Rectal smooth muscle tissue (tissue), 1 donor: ENCODE data around the gene ARPC1B.
"Not testable (repeated sequence)": the region's sequence is repeated elsewhere in the genome, so short reads cannot be mapped to it uniquely, and the experiment has no call there.

ENCODE experiments used
- H3K27ac ChIP-seq: one replicate; pipeline ENCODE4 v1.7.0; 2013; ENCODE audit warnings: low read depth, low read length, inconsistent platforms
- H3K27me3 ChIP-seq: one replicate; pipeline ENCODE4 v1.7.0; 2013; ENCODE audit warnings: low read length; ENCODE audit not compliant: control insufficient read depth, insufficient read depth
- H3K36me3 ChIP-seq: one replicate; pipeline ENCODE4 v1.7.0; 2013; ENCODE audit warnings: low read length; ENCODE audit not compliant: control insufficient read depth, insufficient read depth
- H3K4me1 ChIP-seq: one replicate; pipeline ENCODE4 v1.7.0; 2013; ENCODE audit warnings: low read length; ENCODE audit not compliant: control insufficient read depth, insufficient read depth
- H3K4me3 ChIP-seq: one replicate; pipeline ENCODE4 v1.7.0; 2013; ENCODE audit warnings: low read length
- H3K9ac ChIP-seq: one replicate; pipeline ENCODE4 v1.7.0; 2013; ENCODE audit warnings: low read length

The ARPC1B gene

DNA sequence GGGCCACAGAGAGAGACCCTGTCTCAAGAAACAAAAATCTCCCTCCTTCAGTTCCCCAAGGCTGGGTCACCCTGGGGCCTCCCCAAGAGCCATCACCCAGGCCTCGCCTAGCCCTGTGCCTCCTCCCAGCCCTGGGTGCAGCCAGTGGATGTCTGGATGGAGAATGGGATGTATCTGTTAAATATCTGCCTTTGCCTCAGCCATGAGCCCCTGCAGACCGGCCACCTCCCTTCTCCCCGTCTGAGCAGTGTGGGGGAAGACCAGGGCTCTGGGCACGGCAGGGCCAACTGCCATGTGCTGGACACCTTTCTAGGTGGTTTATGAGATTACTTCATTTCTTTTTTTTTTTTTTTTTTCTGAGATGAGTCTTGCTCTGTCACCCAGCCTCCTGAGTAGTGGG, 10.0 kb downstream of the ARPC1B start:
- H3K27me3 ChIP-seq = no peaks in the 10 kb centered on the region
- peaks cover 12% of the 10 kb centered on the region for H3K36me3 ChIP-seq
- no peak overlapping the region for H3K9ac ChIP-seq
- no peak overlapping the region for H3K27ac ChIP-seq
- H3K4me3 ChIP-seq = no peak overlapping the region
- H3K4me1 ChIP-seq = peaks cover 3% of the 10 kb centered on the region

DNA sequence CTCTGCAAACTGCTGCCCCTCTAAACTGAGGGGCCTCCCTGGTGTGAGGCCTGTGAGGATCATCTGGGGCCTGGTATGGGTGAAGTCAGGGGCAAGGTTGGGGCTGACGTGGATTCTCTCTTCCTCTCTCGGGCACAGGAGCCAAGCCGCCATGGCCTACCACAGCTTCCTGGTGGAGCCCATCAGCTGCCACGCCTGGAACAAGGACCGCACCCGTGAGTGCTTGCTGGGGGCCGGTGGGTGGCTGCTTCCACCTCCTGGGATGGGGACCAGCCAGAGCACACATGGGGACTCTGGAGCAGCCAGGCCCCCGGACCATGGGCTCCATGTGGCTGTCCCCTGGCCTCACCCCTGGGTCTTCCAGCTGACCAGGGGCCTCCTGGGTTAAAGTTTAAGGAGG, 11.0 kb downstream of the ARPC1B start:
- H3K27ac ChIP-seq = no peak overlapping the region
- H3K27me3 ChIP-seq = no peaks in the 10 kb centered on the region
- no peak overlapping the region for H3K4me3 ChIP-seq
- peaks cover 15% of the 10 kb centered on the region for H3K36me3 ChIP-seq
- H3K4me1 ChIP-seq = no peaks in the 10 kb centered on the region
- no peak overlapping the region for H3K9ac ChIP-seq

DNA sequence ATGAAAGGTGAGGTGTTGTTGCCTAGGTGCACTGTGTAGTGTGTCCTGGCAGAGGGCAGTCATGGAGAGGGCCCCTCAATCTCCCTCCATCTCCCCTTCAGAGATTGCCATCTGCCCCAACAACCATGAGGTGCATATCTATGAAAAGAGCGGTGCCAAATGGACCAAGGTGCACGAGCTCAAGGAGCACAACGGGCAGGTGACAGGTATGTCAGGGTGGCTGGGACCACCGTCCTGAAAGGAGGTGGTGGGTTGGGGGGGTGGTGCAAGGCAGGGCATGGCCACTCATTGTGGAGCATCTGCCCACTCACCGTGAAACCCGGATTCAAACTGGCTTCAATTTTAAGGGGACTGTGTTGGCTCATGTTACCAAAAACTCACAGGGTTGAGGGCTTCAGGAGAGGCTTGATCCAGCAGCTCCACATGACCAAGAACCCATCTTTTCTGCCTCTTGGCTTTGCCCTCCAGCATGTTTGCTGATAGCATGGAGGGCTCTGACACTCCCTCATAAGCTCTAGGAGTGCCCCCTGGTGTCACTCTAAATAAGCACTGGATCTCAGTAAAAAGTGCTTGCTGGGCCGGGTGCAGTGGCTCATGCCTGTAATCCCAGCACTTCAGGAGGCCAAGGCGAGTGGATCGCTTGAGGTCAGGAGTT, 12.2 kb downstream of the ARPC1B start:
- Histone ChIP-seq H3K27ac (no peak overlapping the region), H3K4me3 (no peak overlapping the region), H3K9ac (no peak overlapping the region), H3K4me1 (no peaks in the 10 kb centered on the region), H3K27me3 (no peaks in the 10 kb centered on the region), H3K36me3 (peaks cover 19% of the 10 kb centered on the region)

DNA sequence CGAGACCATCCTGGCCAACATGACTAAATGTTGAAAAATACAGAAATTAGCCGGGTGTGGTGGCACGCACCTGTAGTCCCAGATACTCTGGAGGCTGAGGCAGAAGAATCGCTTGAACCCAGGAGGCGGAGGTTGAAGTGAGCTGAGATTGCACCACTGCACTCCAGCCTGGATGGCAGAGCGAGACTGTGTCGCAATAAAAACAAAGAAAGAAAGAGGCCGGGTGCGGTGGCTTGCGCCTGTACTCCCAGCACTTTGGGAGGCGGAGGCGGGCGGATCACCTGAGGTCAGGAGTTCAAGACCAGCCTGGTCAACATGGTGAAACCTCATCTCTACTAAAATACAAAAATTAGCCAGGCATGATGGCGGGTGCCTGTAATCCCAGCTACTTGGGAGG, 12.7 kb downstream of the ARPC1B start:
- H3K36me3 ChIP-seq = peaks cover 21% of the 10 kb centered on the region
- H3K27me3 ChIP-seq, H3K4me3 ChIP-seq, H3K27ac ChIP-seq, H3K4me1 ChIP-seq, H3K9ac ChIP-seq: not testable (repeated sequence)

DNA sequence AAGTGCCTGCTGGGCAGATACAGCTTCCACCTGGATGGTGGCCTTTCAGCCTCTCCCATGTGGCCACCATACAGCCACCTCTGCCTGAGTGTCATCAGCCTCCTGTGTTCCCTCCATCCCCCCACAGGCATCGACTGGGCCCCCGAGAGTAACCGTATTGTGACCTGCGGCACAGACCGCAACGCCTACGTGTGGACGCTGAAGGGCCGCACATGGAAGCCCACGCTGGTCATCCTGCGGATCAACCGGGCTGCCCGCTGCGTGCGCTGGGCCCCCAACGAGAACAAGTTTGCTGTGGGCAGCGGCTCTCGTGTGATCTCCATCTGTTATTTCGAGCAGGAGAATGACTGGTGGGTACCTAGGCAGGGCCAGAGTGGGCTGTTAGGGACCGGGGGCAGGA, 13.4 kb downstream of the ARPC1B start:
- H3K27ac ChIP-seq = no peak overlapping the region
- H3K36me3 ChIP-seq = peaks cover 21% of the 10 kb centered on the region
- H3K4me3 ChIP-seq = no peak overlapping the region
- H3K9ac ChIP-seq = no peak overlapping the region
- no peaks in the 10 kb centered on the region for H3K27me3 ChIP-seq
- no peaks in the 10 kb centered on the region for H3K4me1 ChIP-seq

DNA sequence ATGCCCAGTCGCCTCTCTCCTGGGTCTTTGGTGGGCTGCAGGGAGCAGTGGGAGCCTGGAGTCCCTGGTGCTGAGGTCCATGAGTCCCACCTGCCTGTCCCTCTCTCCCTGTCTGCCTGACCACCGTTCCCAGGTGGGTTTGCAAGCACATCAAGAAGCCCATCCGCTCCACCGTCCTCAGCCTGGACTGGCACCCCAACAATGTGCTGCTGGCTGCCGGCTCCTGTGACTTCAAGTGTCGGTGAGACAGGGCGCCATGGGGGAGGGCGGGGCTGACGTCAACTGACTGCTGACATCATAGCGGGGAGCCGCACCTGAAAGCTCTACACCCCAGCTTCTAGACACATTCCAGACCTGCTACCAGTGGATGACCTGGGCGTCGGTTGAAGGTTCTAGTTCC, 15.2 kb downstream of the ARPC1B start:
- peaks cover 25% of the 10 kb centered on the region for H3K36me3 ChIP-seq
- no peak overlapping the region for H3K4me3 ChIP-seq
- H3K4me1 ChIP-seq = peaks cover 5% of the 10 kb centered on the region
- H3K27me3 ChIP-seq = no peaks in the 10 kb centered on the region
- no peak overlapping the region for H3K27ac ChIP-seq
- no peak overlapping the region for H3K9ac ChIP-seq

DNA sequence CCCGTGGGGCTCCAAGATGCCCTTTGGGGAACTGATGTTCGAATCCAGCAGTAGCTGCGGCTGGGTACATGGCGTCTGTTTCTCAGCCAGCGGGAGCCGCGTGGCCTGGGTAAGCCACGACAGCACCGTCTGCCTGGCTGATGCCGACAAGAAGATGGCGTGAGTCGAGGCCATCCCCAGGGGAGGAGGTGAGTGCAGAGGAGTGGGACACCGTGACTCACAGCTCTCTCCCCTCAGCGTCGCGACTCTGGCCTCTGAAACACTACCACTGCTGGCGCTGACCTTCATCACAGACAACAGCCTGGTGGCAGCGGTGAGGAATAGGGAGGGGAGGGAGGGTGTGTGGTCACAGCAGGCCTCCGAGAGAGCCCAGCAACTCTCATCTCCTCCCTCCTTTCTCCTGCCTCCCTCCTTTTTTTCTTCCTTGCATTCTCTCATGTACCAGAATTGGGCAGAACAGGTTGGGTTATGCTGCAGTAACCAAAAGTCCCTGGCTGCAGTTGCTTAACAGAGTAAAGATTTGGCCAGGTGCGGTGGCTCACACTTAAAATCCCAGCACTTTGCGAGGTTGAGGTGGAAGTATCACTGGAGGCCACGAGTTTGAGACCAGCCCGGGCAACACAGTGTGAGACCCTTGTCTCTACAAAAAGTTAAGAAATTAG, 16.5 kb downstream of the ARPC1B start:
- Histone ChIP-seq H3K9ac (no peak overlapping the region), H3K4me1 (peaks cover 5% of the 10 kb centered on the region), H3K4me3 (no peak overlapping the region), H3K27me3 (no peaks in the 10 kb centered on the region), H3K36me3 (peaks cover 32% of the 10 kb centered on the region), H3K27ac (no peak overlapping the region)

DNA sequence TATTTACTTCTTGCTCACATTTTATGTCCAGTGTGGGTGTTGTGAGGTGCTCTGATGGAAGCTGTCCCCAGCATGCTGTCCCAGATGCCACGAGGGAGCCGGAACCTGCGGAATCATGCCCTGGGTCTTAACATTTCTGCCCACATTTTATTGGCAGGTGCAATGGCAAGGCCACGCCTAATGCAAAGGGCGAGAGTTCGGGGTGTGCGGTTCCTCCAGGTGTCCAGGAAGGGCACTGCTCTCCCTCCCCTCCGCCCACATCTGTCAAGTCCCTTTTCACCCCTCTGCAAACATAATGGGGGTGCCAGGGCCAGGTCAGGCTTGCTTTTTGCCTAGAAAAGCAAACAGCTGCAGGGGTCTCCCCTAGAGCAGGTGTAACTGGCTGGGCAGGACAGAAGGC, 17.5 kb downstream of the ARPC1B start:
- Histone ChIP-seq H3K36me3 (peaks cover 28% of the 10 kb centered on the region), H3K4me1 (peaks cover 5% of the 10 kb centered on the region), H3K27ac (no peak overlapping the region), H3K27me3 (no peaks in the 10 kb centered on the region), H3K4me3 (peak overlapping the region; percentile 81), H3K9ac (no peak overlapping the region)

DNA sequence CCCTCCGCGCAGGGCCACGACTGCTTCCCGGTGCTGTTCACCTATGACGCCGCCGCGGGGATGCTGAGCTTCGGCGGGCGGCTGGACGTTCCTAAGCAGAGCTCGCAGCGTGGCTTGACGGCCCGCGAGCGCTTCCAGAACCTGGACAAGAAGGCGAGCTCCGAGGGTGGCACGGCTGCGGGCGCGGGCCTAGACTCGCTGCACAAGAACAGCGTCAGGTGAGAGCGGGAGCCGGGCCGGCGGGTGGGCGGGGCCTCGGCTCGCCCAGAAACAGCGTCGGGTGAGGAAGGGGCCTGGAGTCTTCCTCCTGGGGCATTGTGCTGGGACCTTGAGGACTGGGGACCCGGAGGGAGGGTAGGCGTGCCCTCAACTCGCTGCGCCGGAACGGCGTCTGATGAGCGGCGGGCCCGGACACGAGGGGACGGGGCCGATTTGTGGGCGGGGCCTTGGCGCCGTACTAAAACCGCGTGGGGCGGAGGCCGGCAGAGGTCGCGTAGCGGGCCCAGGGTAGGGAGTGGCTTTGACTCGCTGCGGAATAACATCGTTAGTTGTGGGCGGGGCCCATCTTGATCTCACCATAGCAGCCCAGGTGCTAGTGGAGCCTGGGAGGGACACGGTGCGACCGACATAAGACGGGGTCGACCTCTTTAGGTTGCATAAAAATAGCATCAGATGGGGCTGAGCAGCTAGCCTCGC, 18.3 kb downstream of the ARPC1B start:
- H3K36me3 ChIP-seq = peaks cover 35% of the 10 kb centered on the region
- H3K9ac ChIP-seq = no peak overlapping the region
- H3K27me3 ChIP-seq = no peaks in the 10 kb centered on the region
- peak overlapping the region; percentile 48 for H3K27ac ChIP-seq
- H3K4me3 ChIP-seq = peak overlapping the region; percentile 81
- H3K4me1 ChIP-seq = peaks cover 5% of the 10 kb centered on the region

DNA sequence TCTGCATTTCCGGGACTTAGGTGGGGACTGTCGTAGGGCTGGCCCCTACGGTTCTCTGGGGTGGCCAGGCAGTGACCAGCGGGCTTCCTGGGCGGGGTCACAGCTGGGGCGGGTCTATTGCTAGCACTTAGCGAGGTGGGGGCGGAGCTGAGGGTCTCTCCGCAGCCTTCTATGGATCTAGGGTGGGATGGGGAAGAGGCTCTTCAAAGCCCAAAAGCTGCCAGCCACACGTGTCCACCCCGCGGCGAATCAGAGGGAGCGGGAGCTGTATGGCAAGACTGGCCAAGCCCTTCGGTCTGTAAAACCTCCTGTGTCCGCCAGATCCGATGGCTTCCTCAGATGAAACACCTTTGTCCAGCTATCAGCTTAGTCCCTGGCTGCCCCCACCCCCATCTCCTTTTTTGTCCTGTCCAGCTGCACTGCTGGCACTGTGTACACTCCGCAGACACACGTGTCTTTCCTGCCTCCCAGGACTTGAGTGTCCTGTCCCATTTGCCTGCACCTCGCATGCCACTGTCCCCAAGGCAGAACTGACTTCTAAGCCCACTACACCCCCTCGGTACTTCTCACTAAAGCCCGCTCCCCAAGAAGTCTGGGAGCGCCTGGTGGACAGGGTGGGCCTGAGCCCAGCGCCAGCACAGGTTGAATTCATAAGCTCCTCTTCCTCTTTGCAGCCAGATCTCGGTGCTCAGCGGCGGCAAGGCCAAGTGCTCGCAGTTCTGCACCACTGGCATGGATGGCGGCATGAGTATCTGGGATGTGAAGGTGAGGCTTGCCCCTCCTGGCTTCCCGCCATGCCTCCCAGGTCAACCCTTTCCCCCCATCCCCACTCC, 19.0 kb downstream of the ARPC1B start:
- no peaks in the 10 kb centered on the region for H3K27me3 ChIP-seq
- H3K9ac ChIP-seq = no peak overlapping the region
- peak overlapping the region; percentile 48 for H3K27ac ChIP-seq
- H3K36me3 ChIP-seq = peaks cover 33% of the 10 kb centered on the region
- peak overlapping the region; percentile 81 for H3K4me3 ChIP-seq
- H3K4me1 ChIP-seq = peaks cover 5% of the 10 kb centered on the region

DNA sequence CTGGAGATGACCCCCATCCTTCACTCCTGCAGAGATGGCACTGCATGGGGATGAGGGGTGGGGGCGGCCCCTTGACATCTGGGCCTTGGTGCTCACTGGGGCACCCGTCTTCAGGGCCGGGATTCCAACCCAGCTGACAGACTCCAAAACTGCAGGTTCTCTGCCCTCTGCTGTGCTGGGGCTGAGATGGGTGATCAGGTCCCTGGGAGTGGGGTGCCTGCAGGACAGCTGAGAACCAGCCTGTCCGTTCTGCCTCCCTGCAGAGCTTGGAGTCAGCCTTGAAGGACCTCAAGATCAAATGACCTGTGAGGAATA, 19.6 kb downstream of the ARPC1B start:
- H3K27me3 ChIP-seq = no peaks in the 10 kb centered on the region
- no peak overlapping the region for H3K27ac ChIP-seq
- H3K4me1 ChIP-seq = peaks cover 5% of the 10 kb centered on the region
- peaks cover 37% of the 10 kb centered on the region for H3K36me3 ChIP-seq
- no peak overlapping the region for H3K9ac ChIP-seq
- H3K4me3 ChIP-seq = no peak overlapping the region

DNA sequence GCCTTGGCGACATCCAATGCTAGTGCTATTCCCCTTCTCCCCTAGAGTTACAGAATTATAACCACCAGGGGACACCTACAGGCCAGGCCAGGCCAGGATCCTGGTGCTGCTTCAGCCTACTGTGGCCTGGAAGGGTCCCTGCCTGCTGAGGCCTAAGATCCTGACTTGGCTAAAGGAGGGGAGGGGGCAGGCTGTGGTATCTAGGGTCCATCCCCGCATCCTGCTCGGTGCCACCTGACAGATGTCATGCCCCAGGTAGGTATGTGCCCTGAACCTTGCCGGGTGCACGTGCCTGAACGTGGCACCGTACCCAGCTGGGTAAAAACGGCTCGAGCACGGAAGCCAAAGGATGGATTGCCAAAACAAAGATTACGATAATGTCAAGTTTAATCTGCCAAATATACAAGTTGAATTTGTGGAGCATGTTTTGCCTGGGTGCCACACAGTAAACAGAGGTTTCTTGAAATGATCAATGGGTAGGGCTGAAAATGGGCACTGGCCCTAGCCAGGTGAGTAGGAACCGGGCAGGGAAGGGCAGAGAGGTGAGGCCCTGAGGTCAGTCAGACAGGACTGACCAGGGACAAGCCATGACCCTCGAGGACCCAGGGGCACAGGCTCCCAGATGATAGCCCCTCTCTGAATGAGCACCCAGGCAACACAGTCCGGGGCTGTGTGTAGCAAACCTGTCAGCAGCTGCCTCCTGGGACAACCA, 21.2 kb downstream of the ARPC1B start:
- Histone ChIP-seq H3K36me3 (peaks cover 45% of the 10 kb centered on the region), H3K27ac (no peak overlapping the region), H3K4me1 (peaks cover 5% of the 10 kb centered on the region), H3K9ac (no peak overlapping the region), H3K4me3 (no peak overlapping the region), H3K27me3 (no peaks in the 10 kb centered on the region)
